Naive thymus-derived CD4-positive, alpha-beta T cell (primary cell): ENCODE data around the gene LRMDA. TPM values are rescaled to one million over a fixed set of nuclear protein-coding genes. Genes with fewer than 3 reads are reported as not detected.

Experiments
- ATAC-seq: fragments of 150-1000 bp; cut with Tn5 transposase; 2 replicates; pipeline ENCODE4 v1.10.0; 2021; ENCODE audit warnings: mild to moderate bottlenecking, moderate library complexity
- CTCF ChIA-PET: fragments of 350-600 bp; sonication (Branson Sonifier 250); formaldehyde crosslinking; loops from one replicate; lab custom pipeline; 2021; ENCODE audit warnings: antibody characterized with exemption; lab: Charles Lee
- POLR2A ChIA-PET: fragments of 350-600 bp; sonication (Branson Sonifier 250); formaldehyde crosslinking; loops from one replicate; lab custom pipeline; 2021; ENCODE audit warnings: antibody characterized with exemption, inconsistent platforms; lab: Charles Lee
- DNase-seq, 9 donors: peaks; one replicate each; pipeline versions ENCODE4 v3.0.0 to v3.0.0-alpha.2; 2020 to 2022; ENCODE audit warnings: mixed read lengths in 1 of 9
- H3K27ac ChIP-seq: one replicate; pipeline ENCODE4 v1.7.0; 2013; ENCODE audit warnings: mild to moderate bottlenecking, low read depth, low read length, moderate library complexity
- H3K27me3 ChIP-seq, 2 donors: one replicate each; pipeline ENCODE4 v1.7.0; 2013; ENCODE audit warnings: low read length in 2 of 2, mild to moderate bottlenecking in 2 of 2, moderate library complexity in 2 of 2; ENCODE audit not compliant: control insufficient read depth in 2 of 2, insufficient read depth in 2 of 2
- H3K36me3 ChIP-seq, 3 experiments: 1 replicate in 2 of 3; 2 replicates in 1 of 3; pipeline ENCODE4 v1.7.0; 2013; ENCODE audit warnings: low read length in 3 of 3, mild to moderate bottlenecking in 3 of 3, moderate library complexity in 1 of 3; ENCODE audit not compliant: insufficient read depth in 3 of 3, control insufficient read depth in 2 of 3
- H3K4me1 ChIP-seq, 2 donors: one replicate each; pipeline ENCODE4 v1.7.0; 2013; ENCODE audit warnings: low read length in 2 of 2, mild to moderate bottlenecking in 2 of 2, moderate library complexity in 1 of 2; ENCODE audit not compliant: control insufficient read depth in 2 of 2, insufficient read depth in 2 of 2
- H3K4me3 ChIP-seq: 2 replicates; pipeline ENCODE4 v1.7.0; 2013; ENCODE audit warnings: mild to moderate bottlenecking, low read length
- H3K9me3 ChIP-seq, 3 experiments: 1 replicate in 2 of 3; 2 replicates in 1 of 3; pipeline ENCODE4 v1.7.0; 2013; ENCODE audit warnings: low read length in 3 of 3; ENCODE audit not compliant: control insufficient read depth in 2 of 3
- H3K27ac Mint-ChIP-seq, 9 donors: one replicate each; pipeline ENCODE4 v1.8.0; 2020 to 2022; ENCODE audit warnings: mixed read lengths in 9 of 9, mild to moderate bottlenecking in 8 of 9, moderate library complexity in 5 of 9, inconsistent platforms in 2 of 9
- H3K27me3 Mint-ChIP-seq, 5 donors: one replicate each; pipeline ENCODE4 v1.8.0; 2021 to 2022; ENCODE audit warnings: mixed read lengths in 5 of 5, mild to moderate bottlenecking in 1 of 5
- H3K36me3 Mint-ChIP-seq, 5 donors: one replicate each; pipeline ENCODE4 v1.8.0; 2020 to 2022; ENCODE audit warnings: mixed read lengths in 5 of 5, mild to moderate bottlenecking in 3 of 5, inconsistent platforms in 1 of 5
- H3K4me1 Mint-ChIP-seq, 7 donors: one replicate each; pipeline ENCODE4 v1.8.0; 2020 to 2022; ENCODE audit warnings: mixed read lengths in 7 of 7, mild to moderate bottlenecking in 3 of 7, inconsistent platforms in 1 of 7
- H3K4me3 Mint-ChIP-seq, 10 donors: one replicate each; pipeline ENCODE4 v1.8.0; 2020 to 2022; ENCODE audit warnings: mild to moderate bottlenecking in 10 of 10, mixed read lengths in 10 of 10, moderate library complexity in 6 of 10, inconsistent platforms in 2 of 10
- H3K9me3 Mint-ChIP-seq, 11 donors: one replicate each; pipeline ENCODE4 v1.8.0; 2020 to 2022; ENCODE audit warnings: mixed read lengths in 11 of 11, mild to moderate bottlenecking in 4 of 11, inconsistent platforms in 1 of 11, moderate library complexity in 1 of 11
- intact Hi-C, 2 donors: fragments of 100-400 bp; cut with micrococcal nuclease; formaldehyde crosslinking; loops; one replicate each; pipeline ENCODE4 v1.15.1; 2023
- polyA plus RNA-seq, 2 donors: library from polyadenylated mRNA; unstranded; fragments of 300-500 nt; fragmentation: Illumina TruSeq; gene quantifications; one replicate each; pipeline ENCODE4 v1.2.3, GENCODE V29; 2021
- total RNA-seq, 6 experiments: library from RNA in 5 of 6; stranded (reverse) in 5 of 6; gene quantifications; 1 replicate in 5 of 6; 2 replicates in 1 of 6; pipeline ENCODE4 v1.2.3 and lab custom pipeline; 2021 to 2026

Gene LRMDA
- total and polyA plus RNA-seq, 7 experiments from 2014 or later: 0.57 to 14.9 (median 3.0) TPM; not detected in 4

- H3K9me3 ChIP-seq: no peaks in the 10 kb centered on the region
- H3K27me3 ChIP-seq: no peaks in the 10 kb centered on the region
- DNase-seq (no peak), ATAC-seq (no peak)
- H3K4me1 ChIP-seq: no peaks in the 10 kb centered on the region
- Mint-ChIP-seq H3K4me3 (no peak overlapping the region), H3K36me3 (no peaks in the 10 kb centered on the region), H3K9me3 (peaks cover 0 to 11% (median 0%) of the 10 kb centered on the region in 11 donors), H3K4me1 (peaks cover 0 to 3% (median 0%) of the 10 kb centered on the region in 7 donors), H3K27me3 (peaks cover 1 to 30% (median 22%) of the 10 kb centered on the region in 5 donors), H3K27ac (no peak overlapping the region)
- no peaks in the 10 kb centered on the region for H3K36me3 ChIP-seq
- POLR2A ChIA-PET: no interaction called here
- H3K4me3 ChIP-seq: no peak overlapping the region
- no peak overlapping the region for H3K27ac ChIP-seq
- CTCF ChIA-PET: no interaction called here
- intact Hi-C loops: no loop called here
These were observed 222.8 kb downstream of the LRMDA start for GRCh38 chr10:75654171-75654771.

GRCh38 chr10:75654772-75655171 lies 223.3 kb downstream of the LRMDA start:
- H3K4me3 ChIP-seq: no peak overlapping the region
- Mint-ChIP-seq H3K36me3 (no peaks in the 10 kb centered on the region), H3K4me1 (peaks cover 0 to 3% (median 0%) of the 10 kb centered on the region in 7 donors), H3K27me3 (peaks cover 2 to 28% (median 24%) of the 10 kb centered on the region in 5 donors), H3K27ac (no peak overlapping the region), H3K9me3 (peaks cover 0 to 9% (median 0%) of the 10 kb centered on the region in 11 donors), H3K4me3 (no peak overlapping the region)
- no peaks in the 10 kb centered on the region for H3K36me3 ChIP-seq
- ATAC-seq (no peak), DNase-seq (no peak)
- no peaks in the 10 kb centered on the region for H3K9me3 ChIP-seq
- H3K4me1 ChIP-seq: no peaks in the 10 kb centered on the region
- H3K27me3 ChIP-seq: no peaks in the 10 kb centered on the region
- intact Hi-C loops: no loop called here
- ChIA-PET POLR2A (no interaction called here), CTCF (no interaction called here)
- no peak overlapping the region for H3K27ac ChIP-seq

GRCh38 chr10:75655791-75656451 lies 224.5 kb downstream of the LRMDA start:
- no peak overlapping the region for H3K27ac ChIP-seq
- ChIA-PET CTCF (no interaction called here), POLR2A (no interaction called here)
- Mint-ChIP-seq H3K4me1 (peaks cover 0 to 2% (median 0%) of the 10 kb centered on the region in 7 donors), H3K27me3 (peaks cover 2 to 26% (median 22%) of the 10 kb centered on the region in 5 donors), H3K27ac (no peak overlapping the region), H3K36me3 (no peaks in the 10 kb centered on the region), H3K9me3 (peaks cover 0 to 7% (median 0%) of the 10 kb centered on the region in 11 donors), H3K4me3 (no peak overlapping the region)
- H3K4me1 ChIP-seq: no peaks in the 10 kb centered on the region
- DNase-seq (no peak), ATAC-seq (no peak)
- H3K9me3 ChIP-seq: no peaks in the 10 kb centered on the region
- no peak overlapping the region for H3K4me3 ChIP-seq
- intact Hi-C loops: no loop called here
- H3K36me3 ChIP-seq: no peaks in the 10 kb centered on the region
- H3K27me3 ChIP-seq: no peaks in the 10 kb centered on the region

GRCh38 chr10:75657351-75657750 lies 225.9 kb downstream of the LRMDA start:
- no peak overlapping the region for H3K27ac ChIP-seq
- DNase-seq: no peak
- H3K36me3 ChIP-seq: no peaks in the 10 kb centered on the region
- H3K4me1 ChIP-seq: no peaks in the 10 kb centered on the region
- H3K27ac Mint-ChIP-seq: no peak overlapping the region
- H3K4me3 Mint-ChIP-seq: no peak overlapping the region
- no peaks in the 10 kb centered on the region for H3K9me3 ChIP-seq
- no peaks in the 10 kb centered on the region for H3K36me3 Mint-ChIP-seq
- no peak for ATAC-seq
- H3K4me3 ChIP-seq: no peak overlapping the region
- peaks cover 0 to 2% (median 0%) of the 10 kb centered on the region in 7 donors for H3K4me1 Mint-ChIP-seq
- POLR2A ChIA-PET: no interaction called here
- peaks cover 0 to 4% (median 0%) of the 10 kb centered on the region in 11 donors for H3K9me3 Mint-ChIP-seq
- intact Hi-C loops: no loop called here
- H3K27me3 Mint-ChIP-seq: peaks cover 2 to 28% (median 23%) of the 10 kb centered on the region in 5 donors
- CTCF ChIA-PET: no interaction called here
- H3K27me3 ChIP-seq: no peaks in the 10 kb centered on the region

- Histone ChIP-seq H3K4me3 (no peak overlapping the region), H3K27ac (no peak overlapping the region), H3K36me3 (no peaks in the 10 kb centered on the region), H3K4me1 (no peaks in the 10 kb centered on the region), H3K27me3 (no peaks in the 10 kb centered on the region), H3K9me3 (no peaks in the 10 kb centered on the region)
- no peak overlapping the region for H3K4me3 Mint-ChIP-seq
- ChIA-PET CTCF (no interaction called here), POLR2A (no interaction called here)
- ATAC-seq (no peak), DNase-seq (no peak)
- peaks cover 2 to 31% (median 23%) of the 10 kb centered on the region in 5 donors for H3K27me3 Mint-ChIP-seq
- H3K9me3 Mint-ChIP-seq: peaks cover 0 to 4% (median 0%) of the 10 kb centered on the region in 11 donors
- H3K27ac Mint-ChIP-seq: no peak overlapping the region
- H3K4me1 Mint-ChIP-seq: no peaks in the 10 kb centered on the region
- intact Hi-C loops: no loop called here
- no peaks in the 10 kb centered on the region for H3K36me3 Mint-ChIP-seq
These were observed 226.6 kb downstream of the LRMDA start for GRCh38 chr10:75658036-75658435.

GRCh38 chr10:75658496-75658895 lies 227.1 kb downstream of the LRMDA start:
- H3K4me3 Mint-ChIP-seq: no peak overlapping the region
- ATAC-seq: no peak
- CTCF ChIA-PET: no interaction called here

More at GRCh38 chr10:75658496-75658895, 227.1 kb downstream of the LRMDA start:
- Mint-ChIP-seq H3K36me3 (no peaks in the 10 kb centered on the region), H3K4me1 (no peaks in the 10 kb centered on the region), H3K27me3 (peaks cover 2 to 32% (median 23%) of the 10 kb centered on the region in 5 donors), H3K9me3 (peaks cover 0 to 4% (median 0%) of the 10 kb centered on the region in 11 donors), H3K27ac (no peak overlapping the region)
- no peaks in the 10 kb centered on the region for H3K4me1 ChIP-seq
- POLR2A ChIA-PET: no interaction called here
- no peaks in the 10 kb centered on the region for H3K9me3 ChIP-seq
- no peaks in the 10 kb centered on the region for H3K36me3 ChIP-seq
- no peaks in the 10 kb centered on the region for H3K27me3 ChIP-seq
- intact Hi-C loops: no loop called here
- no peak overlapping the region for H3K4me3 ChIP-seq
- DNase-seq: no peak
- H3K27ac ChIP-seq: no peak overlapping the region
